GM12878 (cell line): ENCODE data around the gene ZNF407. TPM values are rescaled to one million over a fixed set of nuclear protein-coding genes. Genes with fewer than 3 reads are reported as not detected.

Source experiments
- ATAC-seq: fragments of 200-7000 bp; cut with Tn5 transposase; 3 replicates; pipeline ENCODE4 v1.9.1; 2020; ENCODE audit warnings: mild to moderate bottlenecking, moderate library complexity
- BruUV-seq: library from RNA; stranded (reverse); fragments of 400-500 nt; replicated peaks from 2 replicates; lab custom pipeline; 2021; lab: Mats Ljungman, UMichigan
- CTCF ChIA-PET: fragments of 300-600 bp; sonication (Branson Sonifier 250); formaldehyde crosslinking; extraction: SDS; loops from one replicate; lab custom pipeline; 2021; ENCODE audit warnings: inconsistent platforms; lab: Yijun Ruan, JAX
- POLR2A ChIA-PET: fragments of 350-600 bp; formaldehyde crosslinking; extraction: SDS; loops from one replicate; lab custom pipeline; 2021; ENCODE audit warnings: inconsistent platforms; lab: Charles Lee
- RAD21 ChIA-PET: fragments of 300-600 bp; sonication (Branson Sonifier 250); formaldehyde crosslinking; loops from one replicate; lab custom pipeline; 2023; ENCODE audit warnings: antibody characterized with exemption; ENCODE audit not compliant: unreplicated experiment; lab: Charles Lee
- SMC1A ChIA-PET: fragments of 300-600 bp; sonication (Branson Sonifier 250); formaldehyde crosslinking; loops from one replicate; lab custom pipeline; 2023; ENCODE audit not compliant: unreplicated experiment, uncharacterized antibody; lab: Charles Lee
- DNase-seq: peaks from one replicate; pipeline ENCODE4 v3.0.0-alpha.2; 2011; ENCODE audit warnings: low read depth, low spot score
- FAIRE-seq: peaks from 3 replicates; lab custom pipeline; 2011; peaks lifted over from hg19 to GRCh38; lab: Jason Lieb, UNC
- H2AFZ ChIP-seq: 2 replicates; pipeline ENCODE4 v1.6.0; 2011; ENCODE audit warnings: low read depth, low read length, control low read depth; ENCODE audit not compliant: control insufficient read depth
- H3K27ac ChIP-seq: 2 replicates; pipeline ENCODE4 v1.5.1; 2011; ENCODE audit warnings: control low read depth; ENCODE audit not compliant: control insufficient read depth, insufficient read depth
- H3K27me3 ChIP-seq, 2 experiments: replicated peaks in 1 of 2; 2 replicates each; pipeline versions ENCODE4 v1.6.0 to v1.6.1; 2011; ENCODE audit warnings: low read length in 1 of 2; ENCODE audit not compliant: control insufficient read depth in 2 of 2, insufficient read depth in 2 of 2
- H3K36me3 ChIP-seq, 2 experiments: 2 replicates each; pipeline ENCODE4 v1.5.1; 2011; ENCODE audit warnings: low read length in 1 of 2; ENCODE audit not compliant: control insufficient read depth in 2 of 2, insufficient read depth in 2 of 2
- H3K4me1 ChIP-seq: 2 replicates; pipeline ENCODE4 v1.6.1; 2011; ENCODE audit warnings: mild to moderate bottlenecking, low read length, moderate library complexity, mixed read lengths; ENCODE audit not compliant: control insufficient read depth, insufficient read depth
- H3K4me2 ChIP-seq: 2 replicates; pipeline ENCODE4 v1.6.0; 2011; ENCODE audit warnings: control low read depth; ENCODE audit not compliant: control insufficient read depth, insufficient read depth
- H3K4me3 ChIP-seq: fragments of 200-600 bp; sonication (generic); 2 replicates; pipeline ENCODE4 v1.5.1; 2016
- H3K79me2 ChIP-seq: 2 replicates; pipeline ENCODE4 v1.6.0; 2011; ENCODE audit warnings: low read length; ENCODE audit not compliant: control insufficient read depth, insufficient read depth
- H3K9ac ChIP-seq: 2 replicates; pipeline ENCODE4 v1.8.0; 2011; ENCODE audit warnings: low read length, control low read depth, mixed read lengths; ENCODE audit not compliant: control insufficient read depth, insufficient read depth
- H3K9me3 ChIP-seq: replicated peaks from 3 replicates; pipeline ENCODE4 v1.5.1; 2011; ENCODE audit warnings: mild to moderate bottlenecking, low read length; ENCODE audit not compliant: control insufficient read depth, insufficient read depth
- H4K20me1 ChIP-seq: 2 replicates; pipeline ENCODE4 v1.6.0; 2011; ENCODE audit not compliant: control insufficient read depth, insufficient read depth
- E2F8 ChIP-seq: fragments of 450-650 bp; IDR thresholded peaks from 2 replicates; pipeline ENCODE4 v1.6.1; 2018; ENCODE audit warnings: mild to moderate bottlenecking, low read depth, moderate library complexity; ENCODE audit not compliant: partially characterized antibody
- IRF4 ChIP-seq: IDR thresholded peaks from 2 replicates; pipeline ENCODE4 v1.6.1; 2011; ENCODE audit warnings: low read depth, low read length
- LARP7 ChIP-seq: fragments of 450-650 bp; IDR thresholded peaks from 2 replicates; pipeline ENCODE4 v1.6.1; 2017; ENCODE audit warnings: mild to moderate bottlenecking
- MTA2 ChIP-seq: fragments of 450-650 bp; IDR thresholded peaks from 2 replicates; pipeline ENCODE4 v1.6.1; 2016; ENCODE audit warnings: low read depth, mild to moderate bottlenecking, moderate library complexity
- NKRF ChIP-seq: fragments of 450-650 bp; conservative IDR thresholded peaks from 2 replicates; pipeline ENCODE4 v1.6.1; 2017; ENCODE audit warnings: mild to moderate bottlenecking, moderate library complexity
- POLR2AphosphoS5 ChIP-seq: IDR thresholded peaks from 2 replicates; pipeline ENCODE4 v1.6.1; 2011; ENCODE audit warnings: mild to moderate bottlenecking, low read length, inconsistent platforms
- PRDM15 ChIP-seq: fragments of 450-650 bp; formaldehyde crosslinking; IDR thresholded peaks from 2 replicates; pipeline ENCODE4 v1.4.0; 2020; ENCODE audit warnings: mild to moderate bottlenecking, moderate library complexity
- SUPT20H ChIP-seq: IDR thresholded peaks from 2 replicates; pipeline ENCODE4 v1.6.1; 2011; ENCODE audit warnings: low read depth, mild to moderate bottlenecking, low read length, moderate library complexity, borderline replicate concordance; ENCODE audit not compliant: control insufficient read depth
- WGBS: methylation state at CpG from one replicate; pipeline ENCODE4 v1.1.6; 2016; ENCODE audit warnings: low lambda C conversion rate; ENCODE audit not compliant: insufficient replicate concordance, insufficient coverage; ENCODE audit errors: missing lambda C conversion rate; 5-methylcytosine and 5-hydroxymethylcytosine counted together
- in situ Hi-C: fragments of 300-500 bp; cut with MboI; formaldehyde crosslinking; loops from 9 replicates; pipeline ENCODE4 v1.14.3; 2018; ENCODE audit warnings: mixed read lengths
- intact Hi-C: fragments of 100-400 bp; cut with micrococcal nuclease; formaldehyde crosslinking; loops from one replicate; pipeline ENCODE4 v1.14.2; 2022; ENCODE audit not compliant: unreplicated experiment
- polyA plus RNA-seq, 11 experiments: library from polyadenylated mRNA; depleted of rRNA in 4 of 11; unstranded in 6 of 11; stranded (reverse) in 5 of 11; fragments of >200 nt; fragmentation: Nextera tagmentation in 4 of 11; fragmentation: Illumina TruSeq in 1 of 11; extraction: Ambion mirVana in 4 of 11; extraction: Trizol in 1 of 11; gene quantifications; 1 replicate in 1 of 11; 2 replicates in 10 of 11; pipeline versions ENCODE4 v1.2.1 to v1.2.3, GENCODE V29; 2011 to 2016; ENCODE audit warnings: inconsistent platforms in 2 of 11, missing spikeins in 2 of 11, low read depth in 1 of 11
- total RNA-seq, 4 experiments: library from RNA; depleted of rRNA in 3 of 4; stranded (reverse); fragments of >200 nt in 3 of 4; fragmentation: Illumina TruSeq in 1 of 4; extraction: Trizol in 1 of 4; gene quantifications; 2 replicates each; pipeline versions ENCODE4 v1.2.1 to v1.2.3, GENCODE V29; 2013 to 2021
- TF ChIP-seq, protein P1 (sequence below): IDR thresholded peaks from 2 replicates; pipeline ENCODE4 v1.6.1; 2012; ENCODE audit warnings: low read depth, low read length, improper control_type of control experiment
- TF ChIP-seq, protein P2 (sequence below): fragments of 450-650 bp; IDR thresholded peaks from 2 replicates; pipeline ENCODE4 v1.6.1; 2017; ENCODE audit warnings: borderline replicate concordance

The ZNF407 gene
- total and polyA plus RNA-seq, 10 of the 15 experiments (the other 5 are each of a cell fraction or from before 2014, with no cell fraction given), result 0.69 to 11.6 (median 5.3) TPM

DNA sequence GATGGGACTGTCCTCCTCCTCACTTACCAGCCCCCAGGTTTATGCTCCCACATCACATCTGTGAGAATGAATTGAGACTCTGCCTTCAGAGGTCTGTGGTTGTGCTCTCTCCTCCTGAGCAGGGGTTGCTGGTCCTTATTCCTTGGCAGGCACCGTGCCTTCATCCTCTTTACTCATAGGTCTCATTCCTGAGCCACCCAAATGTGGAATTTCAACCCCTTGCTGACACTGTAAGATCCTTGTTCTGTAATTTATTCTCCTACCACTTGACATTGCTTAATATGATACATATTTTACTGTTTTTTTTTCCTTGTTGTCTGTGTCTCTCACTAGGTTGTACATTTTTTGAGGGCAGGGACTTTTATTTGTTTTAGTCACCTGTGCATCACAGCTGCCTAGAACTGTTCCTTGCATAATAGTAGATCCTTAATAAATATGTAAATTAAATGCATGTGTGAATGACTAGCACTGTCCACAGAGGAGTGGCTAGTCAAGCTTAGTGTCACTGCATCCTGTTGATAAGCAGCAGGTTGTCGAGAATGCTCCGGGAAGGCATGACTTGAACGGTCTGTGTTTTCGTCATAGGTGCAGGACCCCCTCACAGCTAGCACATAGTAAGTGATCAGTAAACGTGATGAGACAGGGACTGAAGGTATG, 180.6 kb downstream of the ZNF407 start (continued):
- TF ChIP-seq PRDM15 (CRISPR knock-in tag) (no peak), SUPT20H (no peak), NKRF (no peak), MTA2 (no peak)

DNA sequence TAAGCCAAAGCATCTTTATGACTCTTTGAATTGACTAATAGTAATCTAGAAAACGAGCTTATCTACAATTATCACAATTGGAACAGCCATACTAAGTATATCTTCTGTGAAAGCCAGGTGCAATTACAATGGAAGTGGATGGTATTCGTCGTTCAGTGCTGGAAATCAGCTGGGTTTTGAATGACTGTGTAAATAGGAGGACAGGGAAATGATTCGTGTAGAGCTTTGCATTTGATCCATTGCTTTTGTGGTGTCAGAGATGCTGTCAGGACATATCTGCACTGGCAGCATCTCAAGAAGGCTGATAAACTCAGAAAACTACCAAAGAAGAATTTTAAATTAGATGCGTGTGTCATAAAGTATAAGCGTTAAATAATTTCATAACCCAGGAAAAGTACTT, 187.1 kb downstream of the ZNF407 start:
- Histone ChIP-seq H3K27ac (no peak overlapping the region), H3K36me3 (no peaks in the 10 kb centered on the region), H3K27me3 (no peaks in the 10 kb centered on the region), H2AFZ (no peak overlapping the region), H3K4me1 (no peaks in the 10 kb centered on the region), H3K9ac (no peak overlapping the region), H3K9me3 (no peaks in the 10 kb centered on the region), H3K4me3 (no peak overlapping the region), H4K20me1 (no peaks in the 10 kb centered on the region), H3K4me2 (no peak overlapping the region), H3K79me2 (no peaks in the 10 kb centered on the region)
- no peak for ATAC-seq
- CTCF ChIA-PET, result no interaction called here
- RAD21 ChIA-PET, result no interaction called here
- WGBS, result 72% methylated on average over 6 of the region's 6 CpGs
- POLR2A ChIA-PET, result no interaction called here
- intact Hi-C loops (no loop called here), in situ Hi-C loops (no loop called here)
- no TSS peak for BruUV-seq
- DNase-seq, result no peak
- no peak for FAIRE-seq
- SMC1A ChIA-PET, result interaction anchor here (1.0 to 1.2 kb wide), 3 partner anchors 11 to 97 kb away, joined by 3 to 4 read pairs (median 3); no protein-coding TSS in a partner anchor
- TF ChIP-seq E2F8 (no peak), LARP7 (no peak), POLR2AphosphoS5 (no peak), IRF4 (no peak)
- TF ChIP-seq, protein P1, sequence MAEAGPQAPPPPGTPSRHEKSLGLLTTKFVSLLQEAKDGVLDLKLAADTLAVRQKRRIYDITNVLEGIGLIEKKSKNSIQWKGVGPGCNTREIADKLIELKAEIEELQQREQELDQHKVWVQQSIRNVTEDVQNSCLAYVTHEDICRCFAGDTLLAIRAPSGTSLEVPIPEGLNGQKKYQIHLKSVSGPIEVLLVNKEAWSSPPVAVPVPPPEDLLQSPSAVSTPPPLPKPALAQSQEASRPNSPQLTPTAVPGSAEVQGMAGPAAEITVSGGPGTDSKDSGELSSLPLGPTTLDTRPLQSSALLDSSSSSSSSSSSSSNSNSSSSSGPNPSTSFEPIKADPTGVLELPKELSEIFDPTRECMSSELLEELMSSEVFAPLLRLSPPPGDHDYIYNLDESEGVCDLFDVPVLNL, result no peak
- TF ChIP-seq, protein P2, sequence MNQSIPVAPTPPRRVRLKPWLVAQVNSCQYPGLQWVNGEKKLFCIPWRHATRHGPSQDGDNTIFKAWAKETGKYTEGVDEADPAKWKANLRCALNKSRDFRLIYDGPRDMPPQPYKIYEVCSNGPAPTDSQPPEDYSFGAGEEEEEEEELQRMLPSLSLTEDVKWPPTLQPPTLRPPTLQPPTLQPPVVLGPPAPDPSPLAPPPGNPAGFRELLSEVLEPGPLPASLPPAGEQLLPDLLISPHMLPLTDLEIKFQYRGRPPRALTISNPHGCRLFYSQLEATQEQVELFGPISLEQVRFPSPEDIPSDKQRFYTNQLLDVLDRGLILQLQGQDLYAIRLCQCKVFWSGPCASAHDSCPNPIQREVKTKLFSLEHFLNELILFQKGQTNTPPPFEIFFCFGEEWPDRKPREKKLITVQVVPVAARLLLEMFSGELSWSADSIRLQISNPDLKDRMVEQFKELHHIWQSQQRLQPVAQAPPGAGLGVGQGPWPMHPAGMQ, result no peak
